ENCODE measurements around the gene CIITA.
A peak's percentile ranks its signal among the peaks of the same experiment; 100 is the strongest.

CIITA gene

DNA sequence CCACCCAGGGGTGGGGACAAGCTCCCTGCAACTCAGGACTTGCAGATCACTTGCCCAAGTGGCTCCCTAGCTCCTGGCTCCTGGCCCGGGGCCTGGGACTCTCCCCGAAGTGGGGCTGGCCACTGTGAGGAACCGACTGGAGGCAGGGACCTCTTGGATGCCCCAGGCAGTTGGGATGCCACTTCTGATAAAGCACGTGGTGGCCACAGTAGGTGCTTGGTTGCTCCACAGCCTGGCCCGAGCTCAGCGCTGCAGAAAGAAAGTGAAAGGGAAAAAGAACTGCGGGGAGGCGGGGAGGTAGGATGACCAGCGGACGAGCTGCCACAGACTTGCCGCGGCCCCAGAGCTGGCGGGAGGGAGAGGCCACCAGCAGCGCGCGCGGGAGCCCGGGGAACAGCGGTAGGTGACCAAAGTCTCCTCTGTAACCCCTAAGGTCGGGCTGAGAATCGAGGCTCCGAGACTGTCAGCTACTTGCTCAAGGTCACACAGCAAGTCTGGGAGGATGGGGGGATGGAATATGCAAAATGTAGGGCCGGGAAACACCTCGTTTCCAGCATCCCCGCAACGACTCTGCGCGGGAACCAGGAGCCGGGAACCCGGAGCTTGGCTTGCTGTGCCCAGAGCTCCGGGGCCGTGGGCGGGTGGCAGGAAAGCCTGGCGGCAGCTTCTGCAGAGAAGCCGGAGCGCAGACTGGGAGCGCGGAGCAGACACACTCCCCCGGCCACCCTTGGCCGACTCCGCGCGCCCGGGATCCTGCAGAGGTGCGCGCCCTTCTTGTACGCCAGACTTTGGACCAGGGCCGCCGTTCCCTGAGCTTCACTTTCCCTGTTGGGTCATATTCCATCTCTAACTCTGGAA lies 1.9 kb downstream of the CIITA start:
- DNase-seq = peak in 12 of 58 donors; percentile 6 to 56 (median 16)

GRCh38 chr16:10879681-10880589 lies 2.9 kb downstream of the CIITA start:
- no peak for DNase-seq

DNA sequence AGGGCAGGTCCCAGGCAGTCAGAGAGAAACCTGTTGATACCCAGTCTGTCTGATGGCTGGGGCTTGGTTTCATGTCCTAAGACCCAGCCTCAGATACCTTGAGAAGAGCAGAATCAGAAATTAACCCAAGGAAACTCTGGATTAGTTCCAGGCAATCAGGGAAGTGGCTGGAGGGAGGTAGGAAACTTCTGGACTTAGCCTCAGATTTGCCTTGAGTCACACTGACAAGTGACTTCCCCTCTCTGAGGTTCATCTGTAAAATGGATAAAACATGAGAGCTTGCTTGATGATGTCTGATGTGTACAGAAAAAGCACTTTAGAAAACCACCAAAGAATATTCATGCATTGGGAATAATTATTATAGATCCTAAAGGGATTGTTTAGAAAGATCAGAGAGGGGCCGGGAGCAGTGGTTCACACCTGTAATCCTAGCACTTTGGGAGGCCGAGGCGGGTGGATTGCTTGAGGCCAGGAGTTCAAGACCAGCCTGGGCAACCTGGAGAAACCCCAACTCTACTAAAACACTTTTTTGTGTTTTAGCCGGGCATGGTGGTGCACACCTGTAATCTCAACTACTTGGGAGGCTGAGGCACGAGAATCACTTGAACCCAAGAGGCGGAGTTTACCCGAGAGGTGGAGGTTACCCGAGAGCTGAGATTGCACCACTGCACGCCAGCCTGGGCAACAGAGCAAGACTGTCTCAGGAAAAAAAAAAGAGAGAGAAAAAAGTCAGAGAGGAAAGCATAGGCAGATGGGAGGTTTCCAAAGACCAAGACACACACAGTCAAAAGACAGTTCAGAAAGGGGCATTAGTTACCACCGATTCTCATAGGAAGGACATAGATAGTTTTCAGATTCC lies 3.8 kb downstream of the CIITA start:
- no peak for DNase-seq

DNA sequence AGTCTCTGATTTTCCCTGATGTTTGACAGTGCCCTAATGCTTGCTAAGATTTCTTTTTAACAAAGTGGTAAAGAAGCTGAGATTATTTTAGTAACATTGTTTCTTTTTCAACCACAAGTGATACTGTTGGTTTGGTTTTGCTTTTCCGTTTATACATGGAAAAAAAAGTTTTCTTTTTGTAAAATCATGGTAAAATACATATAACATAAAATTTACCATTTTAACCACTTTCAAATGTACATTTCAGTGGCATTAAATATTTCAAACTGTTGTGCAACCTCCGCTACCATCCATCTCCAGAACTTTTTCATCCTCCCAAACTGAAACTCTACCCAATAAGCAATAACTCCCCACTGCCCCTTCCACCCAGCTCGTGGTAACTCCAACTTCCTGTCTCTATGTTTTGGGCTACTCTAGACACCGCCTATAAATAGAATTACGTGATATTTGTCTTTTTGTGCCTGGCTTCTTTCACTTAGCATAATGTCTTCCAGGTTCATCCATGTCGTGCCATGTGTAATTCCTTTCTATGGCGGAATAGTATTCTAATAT lies 4.6 kb downstream of the CIITA start:
- no peak for DNase-seq

DNA sequence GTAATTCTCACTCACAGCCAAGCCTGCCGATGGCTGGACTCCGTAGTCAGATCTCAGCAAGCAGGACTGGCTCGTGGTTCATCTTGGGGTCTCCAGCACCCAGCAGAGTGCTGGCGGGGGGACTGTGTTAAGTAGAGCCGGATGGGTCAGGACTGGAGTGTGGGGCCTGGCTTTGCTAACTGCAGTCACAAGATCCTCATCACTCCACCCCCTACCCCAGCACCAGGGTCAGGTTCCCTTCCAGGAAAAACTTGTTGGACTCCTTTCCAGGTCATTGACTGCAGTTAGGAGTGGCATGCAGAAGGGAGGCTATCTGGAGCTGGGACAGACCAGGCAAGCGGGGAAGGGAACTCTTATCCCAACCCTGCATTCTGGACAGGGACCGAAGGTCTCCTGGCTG lies 6.0 kb downstream of the CIITA start:
- DNase-seq = no peak

- DNase-seq = peak in 5 of 58 donors; percentile 9 to 31 (median 16)
Measured at GRCh38 chr16:10885246-10885645, 8.2 kb downstream of the CIITA start.

DNA sequence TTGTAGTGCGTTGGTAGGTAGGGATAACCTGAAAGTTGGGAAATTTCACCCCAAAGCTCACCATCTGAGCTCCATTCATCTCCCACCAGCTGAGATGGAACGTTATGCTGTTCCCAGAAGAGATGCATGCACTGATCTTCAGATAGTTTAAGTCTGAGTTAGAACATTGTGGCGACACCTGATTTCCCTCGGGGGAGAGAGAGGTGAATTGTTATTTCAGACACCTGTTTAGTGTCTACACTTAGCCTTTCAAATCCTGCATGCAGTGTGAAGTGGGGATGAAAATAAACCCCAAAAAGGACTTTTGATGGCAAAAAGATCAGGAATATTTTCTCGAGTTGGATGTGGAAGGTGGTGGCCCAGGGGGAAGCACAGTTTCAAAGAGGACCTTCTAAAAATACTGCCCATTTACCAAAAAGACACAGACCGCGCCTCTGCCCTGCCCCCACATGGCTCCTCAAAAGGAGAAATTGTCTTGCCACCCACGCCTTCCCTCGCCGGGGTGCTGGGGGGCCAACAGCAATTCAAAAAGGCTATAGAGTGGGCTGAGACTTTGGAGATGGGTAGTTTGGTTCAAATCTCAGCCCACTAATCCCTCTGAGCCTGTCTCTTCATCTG lies 11.4 kb downstream of the CIITA start:
- DNase-seq = peak in 5 of 58 donors; percentile 5 to 34 (median 11)

DNA sequence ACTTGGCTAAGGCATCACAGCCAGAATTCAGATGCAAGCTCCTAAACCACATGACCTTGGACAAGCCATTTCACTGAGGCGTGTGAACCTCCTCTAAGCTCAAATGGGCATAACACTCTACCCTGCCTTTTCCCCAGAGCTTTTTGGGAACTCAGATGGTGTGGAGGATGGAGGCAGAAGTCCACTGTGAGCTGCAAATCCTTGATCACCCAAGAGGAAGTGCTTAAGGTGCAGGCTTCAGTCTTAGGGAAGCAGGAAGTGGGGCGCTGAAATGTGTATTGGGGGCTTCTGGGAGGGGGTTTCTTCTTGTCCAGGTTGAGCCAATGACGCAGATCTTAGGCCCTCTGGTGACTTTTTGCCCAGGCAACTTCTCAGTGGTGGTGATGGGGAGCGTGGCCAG lies 12.9 kb downstream of the CIITA start:
- DNase-seq = no peak

GRCh38 chr16:10892782-10893318 lies 15.8 kb downstream of the CIITA start:
- no peak for DNase-seq

DNA sequence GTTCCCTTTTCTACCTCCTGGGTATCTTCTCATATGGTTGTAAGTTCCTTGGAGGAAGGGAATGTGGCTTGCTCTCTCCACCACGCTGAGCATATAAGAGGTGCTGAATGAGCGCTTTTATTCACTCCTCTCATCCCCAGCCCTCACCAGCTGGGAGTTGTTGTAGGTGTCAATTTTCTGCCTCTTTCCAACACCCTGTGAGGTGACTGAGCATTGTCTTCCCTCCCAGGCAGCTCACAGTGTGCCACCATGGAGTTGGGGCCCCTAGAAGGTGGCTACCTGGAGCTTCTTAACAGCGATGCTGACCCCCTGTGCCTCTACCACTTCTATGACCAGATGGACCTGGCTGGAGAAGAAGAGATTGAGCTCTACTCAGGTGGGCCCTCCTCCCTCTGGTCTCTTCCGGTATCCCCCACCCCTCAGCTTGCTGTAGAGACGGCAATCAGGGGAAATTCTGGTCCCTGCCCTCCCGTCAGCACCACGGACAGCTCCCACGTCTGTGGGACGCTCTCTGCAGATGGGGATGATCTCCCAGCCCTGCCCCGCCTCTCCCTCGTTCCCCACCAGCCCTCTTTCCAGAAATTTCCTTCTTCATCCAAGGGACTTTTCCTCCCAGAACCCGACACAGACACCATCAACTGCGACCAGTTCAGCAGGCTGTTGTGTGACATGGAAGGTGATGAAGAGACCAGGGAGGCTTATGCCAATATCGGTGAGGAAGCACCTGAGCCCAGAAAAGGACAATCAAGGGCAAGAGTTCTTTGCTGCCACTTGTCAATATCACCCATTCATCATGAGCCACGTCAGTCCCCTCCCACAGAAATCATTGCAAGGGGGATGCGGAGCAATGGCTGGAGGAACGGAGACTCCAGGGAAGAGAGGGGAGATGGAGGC lies 18.3 kb downstream of the CIITA start:
- DNase-seq = peak in 1 of 58 donors; percentile 6

GRCh38 chr16:10896165-10896564 lies 19.2 kb downstream of the CIITA start:
- DNase-seq = no peak

DNA sequence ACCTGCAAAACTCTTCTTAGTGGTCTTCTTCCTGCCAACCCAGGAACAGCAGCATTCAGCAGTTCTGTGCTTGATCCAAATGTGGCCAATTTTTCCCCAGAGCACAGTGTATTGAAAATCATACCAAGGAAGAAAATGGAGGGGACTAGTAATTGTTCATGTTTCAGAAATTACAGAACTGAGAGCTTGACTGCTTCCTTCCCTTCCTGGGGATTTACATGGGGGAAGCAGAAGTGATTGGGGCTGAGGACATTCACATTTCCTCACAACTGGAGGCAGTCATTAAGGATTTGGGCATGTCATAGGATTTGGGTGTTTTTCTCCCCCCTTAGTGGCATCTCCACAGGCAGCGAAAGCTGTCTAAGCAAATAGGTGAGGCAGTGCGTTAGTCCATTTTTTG lies 19.7 kb downstream of the CIITA start:
- DNase-seq = no peak

DNA sequence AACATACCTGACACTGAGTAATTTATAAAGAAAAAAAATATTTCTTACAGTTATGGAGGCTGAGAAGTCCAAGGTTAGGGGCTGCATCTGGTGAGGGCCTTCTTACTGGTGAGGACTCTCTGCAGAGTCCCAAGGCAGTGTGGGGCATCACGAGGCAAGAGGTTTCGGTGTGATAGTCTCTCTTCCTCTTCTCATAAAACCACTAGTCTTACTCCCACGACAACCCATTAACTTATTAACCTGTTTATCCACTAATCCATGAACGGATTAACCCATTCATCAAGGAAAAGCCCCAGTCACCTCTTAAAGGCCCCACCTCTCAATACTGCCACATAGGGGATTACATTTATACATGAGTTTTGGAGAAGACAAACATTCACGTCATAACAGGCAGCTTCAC lies 20.1 kb downstream of the CIITA start:
- peak in 1 of 58 donors; percentile 9 for DNase-seq

- no peak for DNase-seq
Measured at GRCh38 chr16:10902999-10903398, 26.0 kb downstream of the CIITA start.

DNA sequence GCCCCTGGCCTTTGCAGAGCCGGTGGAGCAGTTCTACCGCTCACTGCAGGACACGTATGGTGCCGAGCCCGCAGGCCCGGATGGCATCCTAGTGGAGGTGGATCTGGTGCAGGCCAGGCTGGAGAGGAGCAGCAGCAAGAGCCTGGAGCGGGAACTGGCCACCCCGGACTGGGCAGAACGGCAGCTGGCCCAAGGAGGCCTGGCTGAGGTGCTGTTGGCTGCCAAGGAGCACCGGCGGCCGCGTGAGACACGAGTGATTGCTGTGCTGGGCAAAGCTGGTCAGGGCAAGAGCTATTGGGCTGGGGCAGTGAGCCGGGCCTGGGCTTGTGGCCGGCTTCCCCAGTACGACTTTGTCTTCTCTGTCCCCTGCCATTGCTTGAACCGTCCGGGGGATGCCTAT lies 29.5 kb downstream of the CIITA start:
- DNase-seq = peak in 8 of 58 donors; percentile 5 to 33 (median 19)

DNA sequence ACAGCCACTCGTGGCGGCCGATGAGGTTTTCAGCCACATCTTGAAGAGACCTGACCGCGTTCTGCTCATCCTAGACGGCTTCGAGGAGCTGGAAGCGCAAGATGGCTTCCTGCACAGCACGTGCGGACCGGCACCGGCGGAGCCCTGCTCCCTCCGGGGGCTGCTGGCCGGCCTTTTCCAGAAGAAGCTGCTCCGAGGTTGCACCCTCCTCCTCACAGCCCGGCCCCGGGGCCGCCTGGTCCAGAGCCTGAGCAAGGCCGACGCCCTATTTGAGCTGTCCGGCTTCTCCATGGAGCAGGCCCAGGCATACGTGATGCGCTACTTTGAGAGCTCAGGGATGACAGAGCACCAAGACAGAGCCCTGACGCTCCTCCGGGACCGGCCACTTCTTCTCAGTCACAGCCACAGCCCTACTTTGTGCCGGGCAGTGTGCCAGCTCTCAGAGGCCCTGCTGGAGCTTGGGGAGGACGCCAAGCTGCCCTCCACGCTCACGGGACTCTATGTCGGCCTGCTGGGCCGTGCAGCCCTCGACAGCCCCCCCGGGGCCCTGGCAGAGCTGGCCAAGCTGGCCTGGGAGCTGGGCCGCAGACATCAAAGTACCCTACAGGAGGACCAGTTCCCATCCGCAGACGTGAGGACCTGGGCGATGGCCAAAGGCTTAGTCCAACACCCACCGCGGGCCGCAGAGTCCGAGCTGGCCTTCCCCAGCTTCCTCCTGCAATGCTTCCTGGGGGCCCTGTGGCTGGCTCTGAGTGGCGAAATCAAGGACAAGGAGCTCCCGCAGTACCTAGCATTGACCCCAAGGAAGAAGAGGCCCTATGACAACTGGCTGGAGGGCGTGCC lies 30.1 kb downstream of the CIITA start:
- peak in 31 of 58 donors; percentile 3 to 66 (median 23) for DNase-seq

DNA sequence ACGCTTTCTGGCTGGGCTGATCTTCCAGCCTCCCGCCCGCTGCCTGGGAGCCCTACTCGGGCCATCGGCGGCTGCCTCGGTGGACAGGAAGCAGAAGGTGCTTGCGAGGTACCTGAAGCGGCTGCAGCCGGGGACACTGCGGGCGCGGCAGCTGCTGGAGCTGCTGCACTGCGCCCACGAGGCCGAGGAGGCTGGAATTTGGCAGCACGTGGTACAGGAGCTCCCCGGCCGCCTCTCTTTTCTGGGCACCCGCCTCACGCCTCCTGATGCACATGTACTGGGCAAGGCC lies 30.7 kb downstream of the CIITA start:
- DNase-seq = no peak

DNA sequence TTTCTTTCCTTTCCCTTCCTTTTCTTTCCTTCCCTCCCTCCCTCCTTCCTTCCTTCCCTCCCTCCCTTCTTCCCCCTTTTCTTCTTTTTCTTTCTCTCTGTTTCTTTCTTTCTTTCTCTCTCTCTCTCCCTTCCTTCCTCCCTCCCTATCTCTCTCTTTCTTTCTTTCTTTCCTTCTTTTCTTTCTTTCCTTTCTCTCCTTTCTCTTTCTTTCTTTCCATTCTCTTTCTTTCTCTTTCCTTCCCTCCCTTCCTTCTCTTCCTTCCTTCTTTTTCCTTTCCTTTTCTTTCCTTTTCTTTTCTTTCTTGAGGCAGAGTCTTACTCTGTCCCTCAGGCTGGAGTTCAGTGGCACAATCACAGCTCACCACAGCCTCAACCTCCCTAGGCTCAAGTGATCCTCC lies 34.3 kb downstream of the CIITA start:
- DNase-seq = no peak
